ENCODE data around the gene PCDHGB5. TPM values are rescaled to one million over a fixed set of nuclear protein-coding genes. Genes with fewer than 3 reads are reported as not detected.
A peak's percentile ranks its signal among the peaks of the same experiment; 100 is the strongest.
"Not testable (repeated sequence)": the region's sequence is repeated elsewhere in the genome, so short reads cannot be mapped to it uniquely, and the experiment has no call there.

The PCDHGB5 gene
- under 1 TPM in 1 of 2 experiments, not detected in 1; 0.12 TPM for total RNA-seq

GRCh38 chr5:141397756-141398551 lies at the start of gene PCDHGB5:
Gene PCDHGB5, plus strand, starts transcription at chr5:141397947. Its CDS starts 181 bp downstream, at chr5:141398128.
- peak within 1 kb of the TSS; percentile 50 for H3K4me3 Mint-ChIP-seq
- intact Hi-C loops (cut with micrococcal nuclease); H3K4me1 Mint-ChIP-seq (ENCODE audit: low read depth); H3K27ac Mint-ChIP-seq: not testable (repeated sequence)
- peaks cover 14% of the 10 kb centered on the region for H3K36me3 Mint-ChIP-seq (ENCODE audit: low read depth)
- peaks cover 18% of the 10 kb centered on the region for H3K9me3 Mint-ChIP-seq
- peak; percentile 51 for DNase-seq
- H3K27me3 Mint-ChIP-seq (ENCODE audit: low read depth), result peaks cover 56% of the 10 kb centered on the region
- CTCF ChIA-PET, result interaction anchor here (0.7 to 1.9 kb wide), 10 partner anchors 11 to 160 kb away, joined by 3 to 9 read pairs (median 4); partner anchors contain the start of genes PCDHGA10, PCDHGA11, PCDHGA12 and PCDHGB4

DNA sequence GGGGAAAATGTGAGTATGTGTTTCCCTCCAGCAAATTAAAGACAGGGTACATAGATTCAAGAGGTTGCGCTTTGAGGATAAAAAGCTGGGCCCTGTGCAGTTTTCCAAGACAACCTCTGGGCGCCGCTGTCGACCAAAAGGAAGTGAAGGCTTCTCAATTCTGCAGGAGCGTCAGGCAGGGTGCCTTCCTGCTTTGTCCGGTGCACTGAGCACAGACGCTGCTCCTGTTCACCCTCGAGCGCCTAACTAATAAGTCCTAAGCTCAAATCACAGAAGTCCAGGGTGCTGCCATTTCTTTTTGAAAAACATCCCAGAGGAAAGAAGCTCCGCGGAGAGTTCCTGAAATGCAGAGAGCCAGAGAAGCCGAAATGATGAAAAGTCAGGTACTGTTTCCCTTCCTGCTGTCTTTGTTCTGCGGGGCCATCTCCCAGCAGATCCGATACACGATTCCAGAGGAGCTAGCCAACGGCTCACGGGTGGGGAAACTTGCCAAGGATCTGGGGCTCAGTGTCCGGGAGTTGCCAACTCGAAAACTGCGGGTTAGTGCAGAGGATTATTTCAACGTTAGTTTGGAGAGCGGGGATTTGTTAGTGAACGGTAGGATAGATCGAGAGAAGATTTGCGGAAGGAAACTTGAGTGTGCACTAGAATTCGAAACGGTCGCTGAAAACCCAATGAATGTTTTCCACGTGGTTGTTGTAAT lies 47.7 kb upstream of the PCDHGB5 start, which contains the start of gene PCDHGB1:
PCDHGB1 (plus strand) TSS at position 183 of the 703 bp plus-strand sequence; CDS start at position 345, 162 bp downstream.
- Mint-ChIP-seq H3K4me3 (no peak within 1 kb of the TSS), H3K9me3 (peaks cover 25% of the 10 kb centered on the region), H3K27me3 (ENCODE audit: low read depth) (peaks cover 54% of the 10 kb centered on the region), H3K4me1 (ENCODE audit: low read depth) (no peaks in the 10 kb centered on the region), H3K36me3 (ENCODE audit: low read depth) (peaks cover 15% of the 10 kb centered on the region), H3K27ac (no peak within 1 kb of the TSS)
- intact Hi-C loops (cut with micrococcal nuclease), result no loop called here
- DNase-seq, result peak; percentile 56
- CTCF ChIA-PET, result interaction anchor here (0.6 to 1.5 kb wide), 7 partner anchors 14 to 1780 kb away, joined by 3 to 5 read pairs (median 3); partner anchors contain the start of gene PCDHGA5

- intact Hi-C loops (cut with micrococcal nuclease), result no loop called here
Observed at GRCh38 chr5:141351591-141351990, 46.2 kb upstream of the PCDHGB5 start.

DNA sequence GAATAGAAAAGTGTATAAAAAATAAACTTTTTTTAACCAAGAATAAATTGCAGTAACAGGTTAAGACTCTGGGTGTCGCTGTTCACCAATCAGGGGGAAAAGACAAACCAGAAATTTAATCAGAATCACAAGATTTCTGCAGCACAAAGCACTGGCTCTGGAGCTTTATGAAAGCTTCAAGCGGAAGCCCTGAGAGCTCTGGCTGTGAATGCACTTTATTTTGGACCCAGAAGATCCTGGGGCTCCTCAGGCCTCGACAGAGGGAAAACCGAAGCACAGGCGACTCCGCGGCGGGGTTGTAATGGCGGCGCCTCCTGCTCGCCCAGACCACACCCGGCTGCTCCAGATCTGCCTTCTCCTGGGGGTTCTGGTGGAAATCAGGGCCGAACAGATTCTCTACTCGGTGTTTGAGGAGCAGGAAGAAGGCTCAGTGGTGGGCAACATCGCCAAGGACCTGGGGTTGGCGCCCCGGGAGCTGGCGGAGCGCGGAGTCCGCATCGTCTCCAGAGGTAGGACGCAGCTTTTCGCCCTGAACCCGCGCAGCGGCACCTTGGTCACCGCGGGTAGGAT lies 42.8 kb upstream of the PCDHGB5 start, which contains the start of gene PCDHGA4:
PCDHGA4 (plus strand) TSS at position 122 of the 570 bp plus-strand sequence; CDS start at position 209, 87 bp downstream.
- peaks cover 66% of the 10 kb centered on the region for H3K27me3 Mint-ChIP-seq (ENCODE audit: low read depth)
- peaks cover 18% of the 10 kb centered on the region for H3K36me3 Mint-ChIP-seq (ENCODE audit: low read depth)
- CTCF ChIA-PET, result interaction anchor here (0.6 to 1.7 kb wide), 6 partner anchors 9 to 575 kb away, joined by 3 to 4 read pairs (median 3); partner anchors contain the start of gene PCDHGA5
- no peaks in the 10 kb centered on the region for H3K4me1 Mint-ChIP-seq (ENCODE audit: low read depth)
- DNase-seq, result no peak
- H3K27ac Mint-ChIP-seq, result no peak within 1 kb of the TSS
- peak within 1 kb of the TSS; percentile 38 for H3K4me3 Mint-ChIP-seq
- H3K9me3 Mint-ChIP-seq, result peaks cover 20% of the 10 kb centered on the region
- intact Hi-C loops (cut with micrococcal nuclease), result no loop called here

More at GRCh38 chr5:141351591-141351990, 46.2 kb upstream of the PCDHGB5 start:
- no peak overlapping the region for H3K4me3 Mint-ChIP-seq
- CTCF ChIA-PET, result interaction anchor here (0.7 kb wide), 1 partner anchor 161 kb away, joined by 3 read pairs; no protein-coding TSS in a partner anchor
- H3K9me3 Mint-ChIP-seq, result peaks cover 21% of the 10 kb centered on the region
- DNase-seq, result no peak
- H3K27ac Mint-ChIP-seq, result no peak overlapping the region
- peaks cover 13% of the 10 kb centered on the region for H3K36me3 Mint-ChIP-seq (ENCODE audit: low read depth)
- H3K27me3 Mint-ChIP-seq (ENCODE audit: low read depth), result peaks cover 58% of the 10 kb centered on the region
- no peaks in the 10 kb centered on the region for H3K4me1 Mint-ChIP-seq (ENCODE audit: low read depth)

DNA sequence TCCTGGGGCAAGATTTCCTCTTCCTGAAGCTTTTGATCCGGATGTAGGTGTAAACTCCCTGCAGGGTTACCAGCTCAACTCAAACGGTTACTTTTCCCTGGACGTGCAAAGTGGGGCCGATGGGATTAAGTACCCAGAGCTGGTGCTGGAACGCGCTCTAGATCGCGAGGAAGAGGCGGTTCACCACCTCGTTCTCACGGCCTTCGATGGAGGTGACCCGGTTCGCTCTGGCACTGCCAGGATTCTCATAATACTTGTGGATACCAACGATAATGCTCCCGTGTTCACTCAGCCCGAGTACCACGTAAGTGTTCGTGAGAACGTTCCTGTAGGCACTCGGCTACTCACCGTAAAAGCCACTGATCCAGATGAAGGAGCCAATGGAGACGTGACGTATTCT lies 42.1 kb upstream of the PCDHGB5 start:
- Mint-ChIP-seq H3K4me1 (ENCODE audit: low read depth) (no peaks in the 10 kb centered on the region), H3K9me3 (peaks cover 22% of the 10 kb centered on the region), H3K4me3 (no peak overlapping the region), H3K27ac (no peak overlapping the region), H3K27me3 (ENCODE audit: low read depth) (peaks cover 66% of the 10 kb centered on the region), H3K36me3 (ENCODE audit: low read depth) (peaks cover 22% of the 10 kb centered on the region)
- CTCF ChIA-PET, result interaction anchor here (0.9 to 1.7 kb wide), 6 partner anchors 9 to 202 kb away, joined by 3 to 4 read pairs (median 3); partner anchors contain the start of genes PCDHGA5 and PCDHGB3
- no peak for DNase-seq
- intact Hi-C loops (cut with micrococcal nuclease), result no loop called here

DNA sequence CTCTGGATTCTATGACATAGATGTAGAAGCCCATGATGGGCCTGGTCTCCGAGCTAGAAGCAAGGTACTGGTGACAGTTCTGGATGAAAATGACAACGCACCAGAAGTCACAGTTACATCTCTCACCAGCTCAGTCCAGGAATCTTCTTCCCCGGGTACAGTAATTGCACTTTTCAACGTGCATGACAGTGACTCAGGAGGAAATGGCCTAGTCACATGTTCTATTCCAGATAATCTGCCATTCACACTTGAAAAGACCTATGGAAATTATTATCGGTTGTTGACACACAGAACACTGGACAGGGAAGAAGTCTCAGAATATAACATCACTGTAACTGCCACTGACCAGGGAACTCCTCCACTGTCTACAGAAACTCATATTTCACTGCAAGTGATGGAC lies 41.6 kb upstream of the PCDHGB5 start:
- no peak for DNase-seq
- Mint-ChIP-seq H3K27me3 (ENCODE audit: low read depth) (peaks cover 66% of the 10 kb centered on the region), H3K4me1 (ENCODE audit: low read depth) (no peaks in the 10 kb centered on the region), H3K36me3 (ENCODE audit: low read depth) (peaks cover 27% of the 10 kb centered on the region), H3K27ac (no peak overlapping the region), H3K9me3 (peaks cover 23% of the 10 kb centered on the region), H3K4me3 (no peak overlapping the region)
- CTCF ChIA-PET, result interaction anchor here (0.6 to 1.7 kb wide), 5 partner anchors 8 to 202 kb away, joined by 3 to 4 read pairs (median 4); partner anchors contain the start of genes PCDHGA5 and PCDHGB3
- intact Hi-C loops (cut with micrococcal nuclease), result no loop called here

DNA sequence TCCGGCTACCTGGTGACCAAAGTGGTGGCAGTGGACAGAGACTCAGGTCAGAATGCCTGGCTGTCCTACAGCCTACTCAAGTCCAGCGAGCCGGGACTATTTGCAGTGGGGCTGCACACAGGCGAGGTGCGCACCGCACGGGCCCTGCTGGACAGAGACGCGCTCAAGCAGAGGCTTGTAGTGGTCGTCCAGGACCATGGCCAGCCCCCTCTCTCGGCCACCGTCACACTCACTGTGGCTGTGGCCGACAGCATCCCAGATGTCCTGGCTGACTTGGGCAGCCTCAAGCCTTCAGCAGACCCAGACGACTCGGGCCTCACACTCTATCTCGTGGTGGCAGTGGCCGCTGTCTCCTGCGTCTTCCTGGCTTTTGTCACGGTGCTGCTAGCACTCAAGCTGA lies 40.8 kb upstream of the PCDHGB5 start:
- Mint-ChIP-seq H3K4me1 (ENCODE audit: low read depth) (no peaks in the 10 kb centered on the region), H3K27me3 (ENCODE audit: low read depth) (peaks cover 68% of the 10 kb centered on the region), H3K4me3 (no peak overlapping the region), H3K27ac (no peak overlapping the region), H3K36me3 (ENCODE audit: low read depth) (peaks cover 28% of the 10 kb centered on the region), H3K9me3 (peaks cover 27% of the 10 kb centered on the region)
- DNase-seq, result no peak
- intact Hi-C loops (cut with micrococcal nuclease), result no loop called here
- CTCF ChIA-PET, result no interaction called here

GRCh38 chr5:141359790-141360426 lies 37.8 kb upstream of the PCDHGB5 start, which contains the start of gene PCDHGB2:
Gene PCDHGB2, plus strand, starts transcription at chr5:141359994. Its CDS starts 142 bp downstream, at chr5:141360136.
- Mint-ChIP-seq H3K27me3 (ENCODE audit: low read depth) (peaks cover 82% of the 10 kb centered on the region), H3K36me3 (ENCODE audit: low read depth) (peaks cover 30% of the 10 kb centered on the region), H3K4me3 (peak within 1 kb of the TSS; percentile 56), H3K9me3 (peaks cover 25% of the 10 kb centered on the region), H3K27ac (no peak within 1 kb of the TSS), H3K4me1 (ENCODE audit: low read depth) (no peaks in the 10 kb centered on the region)
- intact Hi-C loops (cut with micrococcal nuclease), result no loop called here
- peak; percentile 19 for DNase-seq
- CTCF ChIA-PET, result no interaction called here

DNA sequence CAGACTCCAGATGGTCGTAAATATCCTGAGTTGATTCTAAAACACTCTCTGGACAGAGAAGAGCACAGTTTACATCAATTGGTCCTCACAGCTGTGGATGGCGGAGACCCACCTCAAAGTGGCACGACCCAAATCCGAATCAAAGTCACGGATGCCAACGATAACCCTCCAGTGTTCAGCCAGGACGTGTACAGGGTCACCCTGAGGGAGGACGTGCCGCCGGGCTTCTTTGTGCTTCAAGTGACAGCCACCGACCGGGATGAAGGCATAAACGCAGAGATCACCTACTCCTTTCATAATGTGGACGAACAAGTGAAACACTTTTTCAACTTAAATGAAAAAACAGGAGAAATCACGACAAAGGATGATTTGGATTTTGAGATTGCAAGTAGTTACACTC lies 37.1 kb upstream of the PCDHGB5 start:
- Mint-ChIP-seq H3K4me1 (ENCODE audit: low read depth) (no peaks in the 10 kb centered on the region), H3K9me3 (peaks cover 31% of the 10 kb centered on the region), H3K36me3 (ENCODE audit: low read depth) (peaks cover 31% of the 10 kb centered on the region), H3K4me3 (no peak overlapping the region), H3K27me3 (ENCODE audit: low read depth) (peaks cover 83% of the 10 kb centered on the region), H3K27ac (no peak overlapping the region)
- no peak for DNase-seq
- intact Hi-C loops (cut with micrococcal nuclease), result no loop called here
- CTCF ChIA-PET, result no interaction called here

DNA sequence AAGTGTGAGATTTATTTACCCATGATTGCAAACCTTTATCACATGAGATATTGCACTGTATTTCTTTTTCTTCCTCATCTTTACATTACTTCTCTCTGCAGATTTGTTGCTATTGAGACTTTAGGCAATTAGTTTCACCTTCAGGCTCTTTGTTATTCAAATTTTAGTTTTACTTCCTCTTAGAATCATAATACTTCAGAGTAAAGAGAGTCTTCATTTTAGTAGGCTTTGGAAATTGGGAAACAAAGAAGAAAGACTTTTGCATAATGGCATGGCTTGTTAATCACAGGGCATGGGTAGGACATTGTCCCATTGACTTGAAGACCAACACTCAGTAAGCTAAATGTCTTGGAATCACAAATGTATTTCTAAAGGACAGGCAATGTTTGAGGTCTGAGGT lies 35.0 kb upstream of the PCDHGB5 start:
- CTCF ChIA-PET, result no interaction called here
- intact Hi-C loops (cut with micrococcal nuclease), result no loop called here
- peaks cover 30% of the 10 kb centered on the region for H3K9me3 Mint-ChIP-seq
- no peaks in the 10 kb centered on the region for H3K4me1 Mint-ChIP-seq (ENCODE audit: low read depth)
- no peak overlapping the region for H3K4me3 Mint-ChIP-seq
- no peak for DNase-seq
- H3K36me3 Mint-ChIP-seq (ENCODE audit: low read depth), result peaks cover 28% of the 10 kb centered on the region
- H3K27ac Mint-ChIP-seq, result no peak overlapping the region
- peaks cover 77% of the 10 kb centered on the region for H3K27me3 Mint-ChIP-seq (ENCODE audit: low read depth)

- Mint-ChIP-seq H3K27me3 (ENCODE audit: low read depth) (peaks cover 76% of the 10 kb centered on the region), H3K4me1 (ENCODE audit: low read depth) (no peaks in the 10 kb centered on the region), H3K36me3 (ENCODE audit: low read depth) (peaks cover 24% of the 10 kb centered on the region), H3K4me3 (no peak within 1 kb of the TSS), H3K27ac (no peak within 1 kb of the TSS), H3K9me3 (peaks cover 30% of the 10 kb centered on the region)
- DNase-seq, result no peak
- intact Hi-C loops (cut with micrococcal nuclease), result no loop called here
- CTCF ChIA-PET, result interaction anchor here (1.0 to 1.9 kb wide), 8 partner anchors 9 to 149 kb away, joined by 3 to 6 read pairs (median 4); partner anchors contain the start of genes PCDHGA10, PCDHGA11, PCDHGA4 and PCDHGA6
Observed at GRCh38 chr5:141363952-141364660, 33.6 kb upstream of the PCDHGB5 start, which contains the start of gene PCDHGA5. Gene PCDHGA5, plus strand, starts transcription at chr5:141364162. Its CDS starts 169 bp downstream, at chr5:141364331.

Data from activated naive CD4-positive, alpha-beta T cell treated with anti-CD3 and anti-CD28 coated beads for 36 hours (primary cell).